Esophagus muscularis mucosa (tissue), 4 donors: Measurements from ENCODE around the gene IDH2. TPM values are rescaled to one million over a fixed set of nuclear protein-coding genes. Genes with fewer than 3 reads are reported as not detected.
"Not testable (repeated sequence)": the region's sequence is repeated elsewhere in the genome, so short reads cannot be mapped to it uniquely, and the experiment has no call there.

Source experiments
- DNase-seq: peaks from one replicate; pipeline ENCODE4 v3.0.0-alpha.2; 2017; ENCODE audit errors: extremely low spot score
- H3K27ac ChIP-seq, 4 donors: fragments of 200-600 bp; sonication (generic); replicated peaks in 1 of 4; 1 replicate in 3 of 4; 2 replicates in 1 of 4; pipeline ENCODE4 v1.5.1; 2016 to 2019; ENCODE audit warnings: mild to moderate bottlenecking in 1 of 4
- H3K27me3 ChIP-seq, 4 donors: fragments of 200-600 bp; sonication (generic); one replicate each; pipeline versions ENCODE4 v1.5.1 to v1.6.0; 2016 to 2019
- H3K36me3 ChIP-seq, 4 donors: fragments of 200-600 bp; sonication (generic); one replicate each; pipeline ENCODE4 v1.5.1; 2016 to 2019
- H3K4me1 ChIP-seq, 4 donors: fragments of 200-600 bp; sonication (generic); one replicate each; pipeline ENCODE4 v1.5.1; 2016 to 2019
- H3K4me3 ChIP-seq, 4 donors: fragments of 200-600 bp; sonication (generic); 1 replicate in 2 of 4; 2 replicates in 2 of 4; pipeline ENCODE4 v1.5.1; 2016 to 2019; ENCODE audit warnings: mild to moderate bottlenecking in 4 of 4, moderate library complexity in 1 of 4
- H3K9me3 ChIP-seq, 4 donors: fragments of 200-600 bp; sonication (generic); 1 replicate in 3 of 4; 2 replicates in 1 of 4; pipeline ENCODE4 v1.5.1; 2016 to 2019
- CTCF ChIP-seq, 3 experiments: fragments of 200-600 bp in 2 of 3; fragments of 450-650 bp in 1 of 3; sonication (generic) in 2 of 3; IDR thresholded peaks; one replicate each; pipeline ENCODE4 v1.5.1; 2017 to 2019; ENCODE audit warnings: antibody characterized with exemption in 3 of 3, mild to moderate bottlenecking in 2 of 3, moderate library complexity in 1 of 3
- EP300 ChIP-seq: sonication (generic); formaldehyde crosslinking; IDR thresholded peaks from one replicate; pipeline ENCODE4 v1.6.1; 2017; ENCODE audit warnings: antibody characterized with exemption
- POLR2A ChIP-seq: fragments of 450-650 bp; IDR thresholded peaks from one replicate; pipeline ENCODE4 v1.6.1; 2017; ENCODE audit warnings: antibody characterized with exemption, moderate library complexity, mild to moderate bottlenecking, low read depth
- POLR2AphosphoS5 ChIP-seq, 2 donors: sonication (generic); formaldehyde crosslinking; IDR thresholded peaks; one replicate each; pipeline ENCODE4 v1.6.1; 2017; ENCODE audit warnings: antibody characterized with exemption in 2 of 2
- WGBS: methylation state at CpG from one replicate; pipeline ENCODE4 v1.1.5; 2018; 5-methylcytosine and 5-hydroxymethylcytosine counted together
- intact Hi-C: fragments of 100-400 bp; cut with DNase I; formaldehyde crosslinking; loops from one replicate; pipeline ENCODE4 v1.15.1; 2023
- total RNA-seq, 4 donors: library from RNA; depleted of rRNA; stranded (reverse); fragments of >200 nt; gene quantifications; one replicate each; pipeline versions ENCODE4 v1.1.0 to v1.2.1, GENCODE V29; 2016

The IDH2 gene
- total RNA-seq, 4 donors from 2014 or later, result 119 to 228 (median 171) TPM

GRCh38 chr15:90115783-90116182, 13.5 kb upstream of the IDH2 start:
- peaks cover 0 to 17% (median 7%) of the 10 kb centered on the region in 4 donors for H3K4me1 ChIP-seq
- intact Hi-C loops, result no loop called here
- no peak overlapping the region for H3K27ac ChIP-seq
- peaks cover 0 to 15% (median 2%) of the 10 kb centered on the region in 4 donors for H3K9me3 ChIP-seq
- H3K36me3 ChIP-seq, result no peaks in the 10 kb centered on the region
- no peak overlapping the region for H3K4me3 ChIP-seq
- no peaks in the 10 kb centered on the region for H3K27me3 ChIP-seq
- TF ChIP-seq CTCF (IDR thresholded peaks at IDR 0.05), result no peak
- TF ChIP-seq POLR2A, result no peak
- no peak for TF ChIP-seq POLR2AphosphoS5 (IDR thresholded peaks at IDR 0.05)
- no peak for TF ChIP-seq EP300
- 100% methylated on average over 2 of the region's 2 CpGs for WGBS
- DNase-seq, result no peak

DNA sequence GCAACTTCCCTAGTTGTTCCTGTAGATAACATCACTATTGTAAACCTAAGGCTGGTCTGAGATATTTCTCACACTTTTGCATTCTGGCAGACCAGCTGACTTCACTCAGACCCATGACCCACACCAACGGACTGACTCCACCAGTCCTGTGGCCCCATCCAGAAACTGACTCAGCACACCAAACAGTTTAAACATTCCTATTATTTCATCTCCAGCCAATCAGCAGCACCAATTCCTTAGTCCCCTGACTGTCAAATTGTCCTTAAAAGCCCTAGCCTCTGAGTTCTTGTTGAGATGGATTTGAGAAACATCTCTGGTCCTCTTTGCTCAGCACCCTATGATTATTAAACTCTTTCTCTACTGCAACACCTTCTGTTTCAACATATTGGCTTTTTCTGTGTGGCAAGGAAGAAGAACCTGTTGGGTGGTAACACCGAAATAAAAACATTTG, 12.2 kb upstream of the IDH2 start:
- H3K4me1 ChIP-seq, result peaks cover 0 to 17% (median 7%) of the 10 kb centered on the region in 4 donors
- WGBS, result 66% methylated on average over 2 of the region's 2 CpGs
- TF ChIP-seq EP300 (no peak), POLR2AphosphoS5 (IDR thresholded peaks at IDR 0.05) (no peak), POLR2A (no peak), CTCF (IDR thresholded peaks at IDR 0.05) (no peak)
- H3K27me3 ChIP-seq, result no peaks in the 10 kb centered on the region
- H3K9me3 ChIP-seq, result peaks cover 0 to 15% (median 2%) of the 10 kb centered on the region in 4 donors
- intact Hi-C loops, result no loop called here
- H3K4me3 ChIP-seq, result no peak overlapping the region
- no peak for DNase-seq
- no peaks in the 10 kb centered on the region for H3K36me3 ChIP-seq
- no peak overlapping the region for H3K27ac ChIP-seq

- Histone ChIP-seq H3K9me3 (peaks cover 0 to 15% (median 2%) of the 10 kb centered on the region in 4 donors), H3K36me3 (no peaks in the 10 kb centered on the region), H3K4me1 (peaks cover 0 to 17% (median 7%) of the 10 kb centered on the region in 4 donors), H3K27me3 (no peaks in the 10 kb centered on the region), H3K4me3 (no peak overlapping the region), H3K27ac (peak overlapping the region in 2 of 4 donors; percentile 13 to 37)
- intact Hi-C loops, result no loop called here
- DNase-seq, result no peak
- WGBS, result 70% methylated on average over 7 of the region's 7 CpGs
- TF ChIP-seq EP300 (no peak), POLR2A (no peak), POLR2AphosphoS5 (IDR thresholded peaks at IDR 0.05) (no peak), CTCF (IDR thresholded peaks at IDR 0.05) (no peak)
Observed at GRCh38 chr15:90113166-90113565, 10.9 kb upstream of the IDH2 start.

- H3K9me3 ChIP-seq, H3K27ac ChIP-seq, H3K4me3 ChIP-seq, DNase-seq, H3K27me3 ChIP-seq, intact Hi-C loops, H3K36me3 ChIP-seq: not testable (repeated sequence)
- 84% methylated on average over 3 of the region's 3 CpGs for WGBS
- peaks cover 17 to 51% (median 39%) of the 10 kb centered on the region in 4 donors for H3K4me1 ChIP-seq
Observed at GRCh38 chr15:90109163-90109751, 7.0 kb upstream of the IDH2 start.

GRCh38 chr15:90108038-90108437, 5.8 kb upstream of the IDH2 start:
- H3K9me3 ChIP-seq, DNase-seq, H3K27me3 ChIP-seq, H3K36me3 ChIP-seq, H3K4me3 ChIP-seq, intact Hi-C loops: not testable (repeated sequence)
- 91% methylated on average over 5 of the region's 5 CpGs for WGBS
- peaks cover 19 to 58% (median 48%) of the 10 kb centered on the region in 4 donors for H3K4me1 ChIP-seq
- H3K27ac ChIP-seq, result peak overlapping the region; percentile 94 to 99 (median 98)
